K562 (cell line): Measurements from ENCODE around the gene GABPB1. TPM values are rescaled to one million over a fixed set of nuclear protein-coding genes. Genes with fewer than 3 reads are reported as not detected.

Experiments
- ATAC-seq: fragments of 200-7000 bp; cut with Tn5 transposase; 3 replicates; pipeline ENCODE4 v1.9.1; 2020; ENCODE audit warnings: moderate library complexity
- BruUV-seq: library from RNA; stranded (reverse); fragments of 400-500 nt; replicated peaks from 2 replicates; lab custom pipeline; 2021; lab: Mats Ljungman, UMichigan
- CTCF ChIA-PET: fragments of 300-600 bp; formaldehyde crosslinking; extraction: SDS; loops from one replicate; lab custom pipeline; 2021; ENCODE audit warnings: low intra/inter-chr PET ratio; lab: Yijun Ruan, JAX
- POLR2A ChIA-PET: fragments of 300-600, 350-650 bp; sonication (Branson Sonifier 250); formaldehyde crosslinking; extraction: SDS; loops from one replicate; lab custom pipeline; 2021; ENCODE audit warnings: antibody characterized with exemption, inconsistent platforms; lab: Yijun Ruan, JAX
- DNase-seq, 4 experiments: peaks; one replicate each; pipeline versions ENCODE4 v3.0.0 to v3.0.0-alpha.2; 2011 to 2018; ENCODE audit warnings: low spot score in 3 of 4, mixed read lengths in 3 of 4; ENCODE audit errors: extremely low read depth in 1 of 4
- FAIRE-seq: peaks from 2 replicates; lab custom pipeline; 2011; peaks lifted over from hg19 to GRCh38; lab: Jason Lieb, UNC
- H2AFZ ChIP-seq: 2 replicates; pipeline ENCODE4 v1.6.0; 2011; ENCODE audit warnings: low read depth, low read length, control low read depth, inconsistent platforms
- H3K27ac ChIP-seq: fragments of 200-600 bp; 3 replicates; pipeline ENCODE4 v1.8.0; 2011; ENCODE audit warnings: low read depth, mild to moderate bottlenecking, control low read depth, inconsistent platforms, low read length, moderate library complexity, mixed read lengths; ENCODE audit errors: extremely low read depth
- H3K27me3 ChIP-seq, 2 experiments: fragments of 300-600 bp in 1 of 2; 2 replicates in 1 of 2; 3 replicates in 1 of 2; pipeline versions ENCODE4 v1.6.0 to v1.8.0; 2011; ENCODE audit warnings: inconsistent platforms in 2 of 2, low read length in 2 of 2, mild to moderate bottlenecking in 1 of 2, mixed read lengths in 1 of 2, moderate library complexity in 1 of 2; ENCODE audit not compliant: control insufficient read depth in 2 of 2, insufficient read depth in 2 of 2
- H3K36me3 ChIP-seq: fragments of 300-600 bp; 3 replicates; pipeline ENCODE4 v1.8.0; 2011; ENCODE audit warnings: mild to moderate bottlenecking, low read length, inconsistent platforms; ENCODE audit not compliant: control insufficient read depth, insufficient read depth
- H3K4me1 ChIP-seq, 2 experiments: fragments of 200-600 bp in 1 of 2; replicated peaks in 1 of 2; 2 replicates in 1 of 2; 3 replicates in 1 of 2; pipeline versions ENCODE4 v1.5.1 to v1.8.0; 2011; ENCODE audit warnings: inconsistent platforms in 2 of 2, low read length in 2 of 2, mild to moderate bottlenecking in 1 of 2, mixed read lengths in 1 of 2, moderate library complexity in 1 of 2; ENCODE audit not compliant: control insufficient read depth in 2 of 2, insufficient read depth in 2 of 2
- H3K4me2 ChIP-seq: 2 replicates; pipeline ENCODE4 v1.6.1; 2011; ENCODE audit warnings: low read length, control low read depth, inconsistent platforms, mixed read lengths; ENCODE audit not compliant: insufficient read depth
- H3K4me3 ChIP-seq: fragments of 200-600 bp; sonication (generic), shearing (Covaris generic); 2 replicates; pipeline ENCODE4 v1.5.1; 2016; ENCODE audit warnings: control low read depth, inconsistent platforms
- H3K79me2 ChIP-seq: fragments of 200-600 bp; 3 replicates; pipeline ENCODE4 v1.8.0; 2011; ENCODE audit warnings: low read length, inconsistent platforms; ENCODE audit not compliant: control insufficient read depth, insufficient read depth
- H3K9ac ChIP-seq, 2 experiments: 2 replicates each; pipeline versions ENCODE4 v1.6.0 to v1.6.1; 2011; ENCODE audit warnings: low read depth in 2 of 2, low read length in 2 of 2, control low read depth in 1 of 2, inconsistent platforms in 1 of 2, mild to moderate bottlenecking in 1 of 2, mixed read lengths in 1 of 2; ENCODE audit not compliant: insufficient read depth in 1 of 2
- H3K9me1 ChIP-seq: one replicate; pipeline ENCODE4 v1.6.0; 2011; ENCODE audit warnings: inconsistent platforms, mild to moderate bottlenecking, low read length, moderate library complexity; ENCODE audit not compliant: control insufficient read depth, insufficient read depth
- H3K9me3 ChIP-seq: replicated peaks from 2 replicates; pipeline ENCODE4 v1.5.1; 2011; ENCODE audit warnings: low read depth, low read length, inconsistent platforms; ENCODE audit not compliant: control insufficient read depth, insufficient read depth
- H4K20me1 ChIP-seq: replicated peaks from 2 replicates; pipeline ENCODE4 v1.6.1; 2011; ENCODE audit warnings: low read length, inconsistent platforms, mixed read lengths; ENCODE audit not compliant: control insufficient read depth, insufficient read depth
- KHSRP ChIP-seq: fragments of 450-650 bp; IDR thresholded peaks from 2 replicates; pipeline ENCODE4 v1.6.1; 2017
- WGBS: fragments of 100-300 bp; shearing (Covaris generic); methylation state at CpG from one replicate; pipeline ENCODE4 v1.1.6; 2016; ENCODE audit warnings: low coverage, mixed read lengths; ENCODE audit not compliant: insufficient coverage; ENCODE audit errors: missing lambda C conversion rate; 5-methylcytosine and 5-hydroxymethylcytosine counted together
- in situ Hi-C: fragments of 300-500 bp; cut with MboI; formaldehyde crosslinking; loops from 4 replicates; pipeline ENCODE4 v1.15.0; 2018; ENCODE audit warnings: inconsistent platforms, mixed read lengths
- intact Hi-C: fragments of 100-400 bp; cut with micrococcal nuclease; formaldehyde crosslinking; loops from 2 replicates; pipeline ENCODE4 v1.14.2; 2022
- polyA plus RNA-seq, 8 experiments: library from polyadenylated mRNA; depleted of rRNA in 4 of 8; stranded (reverse) in 5 of 8; unstranded in 3 of 8; fragments of >200 nt; fragmentation: Nextera tagmentation in 2 of 8; fragmentation: Illumina TruSeq in 1 of 8; extraction: Ambion mirVana in 2 of 8; extraction: Trizol in 1 of 8; gene quantifications; 2 replicates each; pipeline versions ENCODE4 v1.2.1 to v1.2.3, GENCODE V29; 2011 to 2014; ENCODE audit warnings: inconsistent platforms in 1 of 8, missing spikeins in 1 of 8
- total RNA-seq, 7 experiments: library from RNA; depleted of rRNA in 6 of 7; stranded (reverse); fragments of >200 nt in 6 of 7; fragmentation: Illumina TruSeq in 2 of 7; extraction: Trizol in 2 of 7; gene quantifications; 2 replicates each; pipeline versions ENCODE4 v1.2.1 to v1.2.3, GENCODE V29; 2011 to 2021; ENCODE audit warnings: low replicate concordance in 1 of 7
- TF ChIP-seq, protein P1 (sequence below), 2 experiments: fragments of 450-650 bp in 1 of 2; sonication (generic) in 1 of 2; formaldehyde crosslinking in 1 of 2; IDR thresholded peaks; 2 replicates each; pipeline versions ENCODE4 v1.7.1 to v1.9.0; 2016 to 2022; ENCODE audit warnings: inconsistent platforms in 1 of 2, mild to moderate bottlenecking in 1 of 2, missing genetic modification reagents in 1 of 2

The GABPB1 gene
- total and polyA plus RNA-seq, 9 of the 15 experiments (the other 6 are each of a cell fraction or from before 2014, with no cell fraction given), result 11.8 to 42.3 (median 33.2) TPM

GRCh38 chr15:50281427-50281826 is 73.6 kb downstream of the GABPB1 start:
- H3K4me2 ChIP-seq, result no peak overlapping the region
- H3K4me1 ChIP-seq, result no peaks in the 10 kb centered on the region
- no peak overlapping the region for H3K9ac ChIP-seq
- BruUV-seq, result no TSS peak
- H3K4me3 ChIP-seq, result no peak overlapping the region
- ATAC-seq (no peak), FAIRE-seq (no peak), DNase-seq (no peak)
- no peaks in the 10 kb centered on the region for H3K9me3 ChIP-seq
- intact Hi-C loops (no loop called here), in situ Hi-C loops (no loop called here)
- TF ChIP-seq, protein P1, sequence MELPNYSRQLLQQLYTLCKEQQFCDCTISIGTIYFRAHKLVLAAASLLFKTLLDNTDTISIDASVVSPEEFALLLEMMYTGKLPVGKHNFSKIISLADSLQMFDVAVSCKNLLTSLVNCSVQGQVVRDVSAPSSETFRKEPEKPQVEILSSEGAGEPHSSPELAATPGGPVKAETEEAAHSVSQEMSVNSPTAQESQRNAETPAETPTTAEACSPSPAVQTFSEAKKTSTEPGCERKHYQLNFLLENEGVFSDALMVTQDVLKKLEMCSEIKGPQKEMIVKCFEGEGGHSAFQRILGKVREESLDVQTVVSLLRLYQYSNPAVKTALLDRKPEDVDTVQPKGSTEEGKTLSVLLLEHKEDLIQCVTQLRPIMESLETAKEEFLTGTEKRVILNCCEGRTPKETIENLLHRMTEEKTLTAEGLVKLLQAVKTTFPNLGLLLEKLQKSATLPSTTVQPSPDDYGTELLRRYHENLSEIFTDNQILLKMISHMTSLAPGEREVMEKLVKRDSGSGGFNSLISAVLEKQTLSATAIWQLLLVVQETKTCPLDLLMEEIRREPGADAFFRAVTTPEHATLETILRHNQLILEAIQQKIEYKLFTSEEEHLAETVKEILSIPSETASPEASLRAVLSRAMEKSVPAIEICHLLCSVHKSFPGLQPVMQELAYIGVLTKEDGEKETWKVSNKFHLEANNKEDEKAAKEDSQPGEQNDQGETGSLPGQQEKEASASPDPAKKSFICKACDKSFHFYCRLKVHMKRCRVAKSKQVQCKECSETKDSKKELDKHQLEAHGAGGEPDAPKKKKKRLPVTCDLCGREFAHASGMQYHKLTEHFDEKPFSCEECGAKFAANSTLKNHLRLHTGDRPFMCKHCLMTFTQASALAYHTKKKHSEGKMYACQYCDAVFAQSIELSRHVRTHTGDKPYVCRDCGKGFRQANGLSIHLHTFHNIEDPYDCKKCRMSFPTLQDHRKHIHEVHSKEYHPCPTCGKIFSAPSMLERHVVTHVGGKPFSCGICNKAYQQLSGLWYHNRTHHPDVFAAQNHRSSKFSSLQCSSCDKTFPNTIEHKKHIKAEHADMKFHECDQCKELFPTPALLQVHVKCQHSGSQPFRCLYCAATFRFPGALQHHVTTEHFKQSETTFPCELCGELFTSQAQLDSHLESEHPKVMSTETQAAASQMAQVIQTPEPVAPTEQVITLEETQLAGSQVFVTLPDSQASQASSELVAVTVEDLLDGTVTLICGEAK (IDR thresholded peaks at IDR 0.05), result peak; percentile 96
- TF ChIP-seq, protein P1 (CRISPR knock-in tag; IDR thresholded peaks at IDR 0.05), result peak; percentile 93
- TF ChIP-seq KHSRP, result no peak
- ChIA-PET CTCF (no interaction called here), POLR2A (interaction anchor here (0.6 kb wide), 1 partner anchor 93 kb away, joined by 3 read pairs; no protein-coding TSS in a partner anchor)
- H4K20me1 ChIP-seq, result no peaks in the 10 kb centered on the region
- H3K79me2 ChIP-seq, result no peaks in the 10 kb centered on the region
- 100% methylated on average over 3 of the region's 5 CpGs for WGBS
- H3K27ac ChIP-seq, result no peak overlapping the region
- H3K27me3 ChIP-seq, result no peaks in the 10 kb centered on the region
- H3K36me3 ChIP-seq, result peaks cover 16% of the 10 kb centered on the region; the same call in 2 of the 3 replicates
- no peaks in the 10 kb centered on the region for H3K9me1 ChIP-seq
- no peak overlapping the region for H2AFZ ChIP-seq
